GM19043 (cell line): ENCODE measurements around the gene METTL16.

Experiments
- ATAC-seq: cut with Tn5 transposase; IDR thresholded peaks from one replicate; pipeline ENCODE4 v1.9.1; 2021; ENCODE audit warnings: low read depth; ENCODE audit not compliant: unreplicated experiment

The METTL16 gene

GRCh38 chr17:2385240-2386210 is 126.2 kb downstream of the METTL16 start:
- ATAC-seq, result no peak

- ATAC-seq, result no peak
Measured at GRCh38 chr17:2384439-2385127, 127.1 kb downstream of the METTL16 start.

- no peak for ATAC-seq
Measured at GRCh38 chr17:2383628-2384167, 128.0 kb downstream of the METTL16 start.

GRCh38 chr17:2380950-2381649 is 130.6 kb downstream of the METTL16 start:
- no peak for ATAC-seq

GRCh38 chr17:2380226-2380922 is 131.3 kb downstream of the METTL16 start:
- ATAC-seq, result no peak

- no peak for ATAC-seq
Measured at GRCh38 chr17:2379489-2380225, 132.0 kb downstream of the METTL16 start.

GRCh38 chr17:2378905-2379304 is 132.8 kb downstream of the METTL16 start:
- no peak for ATAC-seq

- no peak for ATAC-seq
Measured at GRCh38 chr17:2377659-2378058, 134.0 kb downstream of the METTL16 start.

- no peak for ATAC-seq
Measured at GRCh38 chr17:2376107-2376506, 135.6 kb downstream of the METTL16 start.

- no peak for ATAC-seq
Measured at GRCh38 chr17:2375406-2375805, 136.3 kb downstream of the METTL16 start.

- no peak for ATAC-seq
Measured at GRCh38 chr17:2374549-2375285, 137.0 kb downstream of the METTL16 start.

GRCh38 chr17:2373179-2373578 is 138.5 kb downstream of the METTL16 start:
- no peak for ATAC-seq

- no peak for ATAC-seq
Measured at GRCh38 chr17:2372681-2373080, 139.0 kb downstream of the METTL16 start.

GRCh38 chr17:2372180-2372579 is 139.5 kb downstream of the METTL16 start:
- no peak for ATAC-seq

GRCh38 chr17:2371183-2372130 is 140.2 kb downstream of the METTL16 start:
- no peak for ATAC-seq

- ATAC-seq, result no peak
Measured at GRCh38 chr17:2370211-2370589, 141.5 kb downstream of the METTL16 start.

- no peak for ATAC-seq
Measured at GRCh38 chr17:2369551-2370210, 142.0 kb downstream of the METTL16 start.
